Fibroblast of skin of abdomen (primary cell): Measurements from ENCODE around the gene SH3RF3.
A peak's percentile ranks its signal among the peaks of the same experiment; 100 is the strongest.

Experiments
- DNase-seq: peaks from one replicate; pipeline ENCODE4 v3.0.0-alpha.2; 2013

The SH3RF3 gene

GRCh38 chr2:109480486-109481195, 351.6 kb downstream of the SH3RF3 start:
- no peak for DNase-seq

GRCh38 chr2:109481196-109481555, 352.2 kb downstream of the SH3RF3 start:
- no peak for DNase-seq

- no peak for DNase-seq
Observed at GRCh38 chr2:109481599-109481998, 352.6 kb downstream of the SH3RF3 start.

DNA sequence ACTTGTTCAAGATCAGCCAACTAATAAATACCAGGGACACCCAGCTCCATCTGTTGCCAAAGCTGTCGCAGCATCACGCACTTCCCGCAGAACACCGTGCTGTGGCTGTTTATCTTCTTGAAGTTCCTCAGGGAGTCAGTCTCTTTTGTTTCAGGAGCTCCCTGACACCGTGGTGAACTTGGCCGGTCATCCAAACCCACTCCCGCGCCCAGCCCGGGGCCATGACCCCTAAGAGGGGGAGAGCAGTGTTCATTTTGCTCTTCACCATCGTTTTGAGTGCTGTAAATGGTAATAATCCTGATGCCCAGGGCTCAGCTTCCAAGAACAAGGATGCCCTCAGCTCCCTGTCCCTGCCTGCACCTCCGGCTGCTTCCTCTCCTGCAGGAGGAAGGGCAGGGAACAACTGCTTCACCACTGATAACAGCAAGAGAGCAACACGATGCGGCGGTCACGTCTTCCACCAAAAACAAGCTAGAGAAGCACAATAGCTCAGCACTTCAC, 353.4 kb downstream of the SH3RF3 start:
- no peak for DNase-seq

- DNase-seq: peak; percentile 90
Observed at GRCh38 chr2:109486711-109487535, 357.9 kb downstream of the SH3RF3 start.

GRCh38 chr2:109487536-109487869, 358.5 kb downstream of the SH3RF3 start:
- no peak for DNase-seq

DNA sequence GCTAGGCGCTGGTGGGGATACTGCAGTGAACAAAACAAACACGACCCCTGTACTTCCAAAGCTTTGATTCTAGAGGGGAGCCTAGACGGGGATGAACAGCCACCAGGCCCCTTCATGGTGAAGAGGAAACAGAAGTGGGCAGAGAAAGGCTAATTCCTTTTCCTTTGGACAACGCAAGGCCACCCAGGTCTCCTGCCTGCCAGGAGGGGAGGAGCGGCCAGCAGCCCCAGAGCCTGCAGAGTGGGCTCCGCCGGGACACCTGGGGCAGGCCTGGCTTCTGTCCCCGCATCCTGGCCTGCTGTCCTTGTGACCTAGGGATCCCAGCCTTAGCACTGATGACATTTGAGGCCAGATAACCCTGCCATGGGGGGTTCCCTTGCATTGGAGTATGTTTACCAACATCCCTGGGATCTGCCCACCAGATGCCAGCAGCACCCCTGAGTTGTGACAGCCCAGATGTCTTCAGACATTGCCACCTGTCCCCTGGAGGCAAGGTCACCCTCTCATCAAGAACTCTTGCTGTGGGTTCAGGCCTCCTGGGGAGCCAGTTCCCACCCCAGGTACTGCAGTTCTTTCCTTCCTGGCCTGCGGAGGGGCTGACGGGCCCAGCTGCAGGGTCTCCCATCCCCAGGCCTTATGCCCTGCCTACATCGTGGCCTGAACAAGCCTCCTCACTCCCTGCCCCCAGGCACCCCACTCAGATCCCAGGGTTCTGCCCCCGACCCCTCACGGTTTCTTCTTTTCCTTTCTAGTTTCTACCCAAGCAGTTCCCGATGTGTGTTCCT, 359.1 kb downstream of the SH3RF3 start:
- DNase-seq: no peak

GRCh38 chr2:109489296-109489695, 360.3 kb downstream of the SH3RF3 start:
- no peak for DNase-seq

DNA sequence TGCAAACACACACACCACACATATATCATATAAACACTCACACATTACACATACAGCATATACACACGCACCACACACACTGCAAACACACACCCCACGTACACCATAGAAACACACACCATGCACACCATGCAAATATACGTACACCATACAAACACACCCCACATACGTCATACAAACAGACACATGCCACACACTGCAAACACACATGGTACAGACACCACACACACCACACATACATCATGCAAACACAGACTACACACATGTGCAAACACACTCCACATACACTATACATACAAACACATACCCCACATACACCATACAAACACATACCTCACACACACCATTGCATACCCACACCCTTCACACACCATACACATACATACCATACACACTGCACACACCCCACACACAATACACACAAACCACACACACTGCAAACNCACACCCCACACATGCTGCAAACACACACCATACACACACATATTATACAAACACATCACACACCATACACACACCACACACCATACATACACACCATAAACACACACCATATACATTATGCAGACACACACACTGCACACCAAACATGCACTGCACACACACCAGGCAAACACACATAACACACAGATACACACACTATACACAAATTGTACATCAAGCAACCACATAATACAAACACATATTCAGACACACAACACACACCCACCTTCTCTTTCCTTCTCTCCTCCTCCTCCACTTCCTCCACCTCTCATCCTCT, 364.4 kb downstream of the SH3RF3 start:
- DNase-seq: no peak

GRCh38 chr2:109494351-109494750, 365.3 kb downstream of the SH3RF3 start:
- DNase-seq: no peak

GRCh38 chr2:109497463-109497862, 368.5 kb downstream of the SH3RF3 start:
- peak; percentile 87 for DNase-seq

GRCh38 chr2:109497911-109498870, 369.2 kb downstream of the SH3RF3 start:
- DNase-seq: peak; percentile 16

DNA sequence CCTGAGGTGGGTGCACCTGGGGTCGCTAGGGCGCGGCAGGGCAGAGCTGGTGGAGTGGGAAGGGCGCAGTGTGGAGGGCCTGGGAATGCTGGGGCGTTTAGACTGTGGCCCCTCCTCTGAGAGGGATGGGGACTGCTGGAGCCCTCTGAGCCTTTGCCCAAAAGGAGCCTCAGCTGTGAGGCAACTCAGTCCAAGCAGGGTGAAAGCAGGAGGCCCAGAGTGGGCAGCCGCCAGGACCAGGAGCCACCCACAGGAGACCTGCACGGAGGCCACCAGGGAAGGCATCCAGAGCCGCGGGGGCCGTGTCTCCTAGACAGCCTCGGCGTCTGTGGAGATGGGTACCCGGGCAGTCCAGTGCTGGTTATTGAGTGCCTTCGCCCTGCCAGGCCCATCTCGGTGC, 369.9 kb downstream of the SH3RF3 start:
- DNase-seq: no peak

GRCh38 chr2:109499566-109499965, 370.6 kb downstream of the SH3RF3 start:
- no peak for DNase-seq

DNA sequence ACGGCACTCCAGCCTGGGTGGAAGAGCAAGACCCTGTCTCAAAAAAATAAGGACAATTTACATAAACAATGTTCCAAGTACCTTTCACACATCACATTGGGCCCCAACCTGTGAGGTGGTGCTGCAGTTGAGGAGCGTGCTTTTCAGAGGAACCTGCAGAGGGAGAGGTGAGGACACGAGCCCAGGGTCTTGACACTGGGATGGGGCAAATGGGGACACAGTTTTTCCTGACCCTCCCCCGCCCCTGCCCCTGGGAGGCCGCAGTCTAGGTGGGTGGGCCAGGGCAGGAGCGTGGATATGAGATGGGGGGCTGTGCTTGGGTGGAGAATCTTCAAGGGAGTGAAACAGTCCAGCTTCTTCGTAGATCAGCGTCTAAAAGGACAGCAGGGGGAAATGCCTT, 371.9 kb downstream of the SH3RF3 start:
- DNase-seq: no peak

- no peak for DNase-seq
Observed at GRCh38 chr2:109501461-109501860, 372.5 kb downstream of the SH3RF3 start.

GRCh38 chr2:109503191-109503590, 374.2 kb downstream of the SH3RF3 start:
- DNase-seq: no peak

- no peak for DNase-seq
Observed at GRCh38 chr2:109507217-109507616, 378.2 kb downstream of the SH3RF3 start.

DNA sequence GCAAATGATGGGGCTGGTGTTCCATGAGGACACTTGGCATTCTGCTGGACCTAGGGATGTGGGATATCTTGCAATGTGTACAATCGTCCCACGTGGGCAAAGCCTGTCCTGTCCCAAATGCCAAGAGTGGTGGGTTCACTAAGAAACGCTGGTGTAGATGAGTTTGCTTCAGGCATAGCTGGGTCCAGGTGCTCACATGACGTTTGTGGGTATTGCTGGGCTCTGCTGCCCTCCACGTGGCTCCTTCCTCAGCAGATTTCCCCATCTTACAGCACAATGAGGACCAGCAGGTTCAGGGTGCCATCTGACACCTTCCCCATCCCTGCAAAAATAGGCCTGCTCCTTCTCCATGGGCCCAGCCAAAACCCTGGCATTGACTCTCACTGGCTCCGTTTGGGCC, 378.8 kb downstream of the SH3RF3 start:
- no peak for DNase-seq

DNA sequence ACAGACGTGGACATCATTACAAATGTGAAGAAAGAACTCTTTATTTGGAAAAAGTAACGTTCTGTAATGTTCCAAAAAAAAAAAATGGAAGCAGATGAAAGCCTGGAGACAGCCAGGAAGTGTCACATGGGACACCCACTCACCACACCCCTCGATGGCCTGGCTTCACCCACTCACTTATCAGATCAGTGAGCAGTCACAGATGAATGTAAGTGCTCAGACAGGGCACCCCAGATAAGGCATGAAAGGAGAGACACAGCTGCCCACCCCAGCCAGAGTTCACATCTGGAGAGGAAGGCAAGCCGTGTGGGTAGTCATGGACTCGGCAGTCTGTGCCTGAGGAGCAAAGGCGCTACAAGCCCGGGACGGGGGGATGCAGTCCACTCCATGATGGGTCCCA, 379.6 kb downstream of the SH3RF3 start:
- no peak for DNase-seq
